Gastroesophageal sphincter (tissue), 3 donors: ENCODE results near the gene BCKDHA.

Source experiments
- CTCF ChIP-seq, 4 experiments: fragments of 200-600 bp in 2 of 4; fragments of 450-650 bp in 2 of 4; sonication (generic) in 1 of 4; IDR thresholded peaks; one replicate each; pipeline ENCODE4 v1.5.1; 2017 to 2019; ENCODE audit warnings: antibody characterized with exemption in 4 of 4, mild to moderate bottlenecking in 2 of 4, moderate library complexity in 2 of 4
- POLR2A ChIP-seq, 2 donors: fragments of 450-650 bp; IDR thresholded peaks; one replicate each; pipeline ENCODE4 v1.6.1; 2017; ENCODE audit warnings: antibody characterized with exemption in 2 of 2, mild to moderate bottlenecking in 2 of 2, moderate library complexity in 1 of 2
- POLR2AphosphoS5 ChIP-seq: sonication (generic); formaldehyde crosslinking; IDR thresholded peaks from one replicate; pipeline ENCODE4 v1.6.1; 2017; ENCODE audit warnings: antibody characterized with exemption

- TF ChIP-seq POLR2A (IDR thresholded peaks at IDR 0.05) (no peak), CTCF (IDR thresholded peaks at IDR 0.05) (no peak), POLR2AphosphoS5 (no peak)
Observed at GRCh38 chr19:41372501-41372900, 25.1 kb upstream of the BCKDHA start.
